ENCODE measurements around the gene TLE4. TPM values are rescaled to one million over a fixed set of nuclear protein-coding genes. Genes with fewer than 3 reads are reported as not detected.

The TLE4 gene
- total RNA-seq, 2 experiments from 2014 or later: 30.1 to 35.3 TPM

GRCh38 chr9:79565245-79565644, 6.5 kb upstream of the TLE4 start:
- Mint-ChIP-seq H3K4me1 (peaks cover 24% of the 10 kb centered on the region), H3K9me3 (no peaks in the 10 kb centered on the region), H3K4me3 (no peak overlapping the region), H3K27me3 (peaks cover 6% of the 10 kb centered on the region), H3K36me3 (peaks cover 4% of the 10 kb centered on the region), H3K27ac (no peak overlapping the region)
- DNase-seq: peak; percentile 28

DNA sequence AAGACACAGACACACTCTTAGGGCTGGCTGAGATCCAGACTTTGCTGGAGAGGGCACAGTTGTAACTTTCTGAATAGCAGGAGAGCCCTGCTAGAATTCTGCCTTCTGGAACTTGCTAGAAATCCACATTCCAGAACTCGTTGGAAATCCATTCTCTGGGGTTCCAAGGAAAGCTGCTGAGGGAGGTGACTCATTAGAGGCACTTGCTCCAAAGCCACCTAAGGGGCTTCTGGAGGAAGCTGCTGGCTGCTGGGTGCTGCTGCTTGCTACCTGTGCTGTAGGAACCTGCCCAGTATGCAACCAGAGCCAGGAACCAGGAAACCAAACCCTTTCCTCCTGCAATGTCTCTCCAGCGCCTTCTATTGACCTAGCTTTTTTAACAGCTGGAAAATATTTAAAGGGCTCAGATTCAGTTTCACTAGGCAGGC, 4.1 kb upstream of the TLE4 start:
- Mint-ChIP-seq H3K9me3 (no peaks in the 10 kb centered on the region), H3K27me3 (peaks cover 6% of the 10 kb centered on the region), H3K4me3 (no peak overlapping the region), H3K4me1 (peaks cover 23% of the 10 kb centered on the region), H3K27ac (no peak overlapping the region), H3K36me3 (peaks cover 4% of the 10 kb centered on the region)
- no peak for DNase-seq

- no peak overlapping the region for H3K27ac Mint-ChIP-seq
- peaks cover 5% of the 10 kb centered on the region for H3K36me3 Mint-ChIP-seq
- DNase-seq: no peak
- H3K27me3 Mint-ChIP-seq: peaks cover 6% of the 10 kb centered on the region
- no peaks in the 10 kb centered on the region for H3K9me3 Mint-ChIP-seq
- H3K4me1 Mint-ChIP-seq: peaks cover 22% of the 10 kb centered on the region
- H3K4me3 Mint-ChIP-seq: no peak overlapping the region
Observed at GRCh38 chr9:79568337-79569101, 3.2 kb upstream of the TLE4 start.

DNA sequence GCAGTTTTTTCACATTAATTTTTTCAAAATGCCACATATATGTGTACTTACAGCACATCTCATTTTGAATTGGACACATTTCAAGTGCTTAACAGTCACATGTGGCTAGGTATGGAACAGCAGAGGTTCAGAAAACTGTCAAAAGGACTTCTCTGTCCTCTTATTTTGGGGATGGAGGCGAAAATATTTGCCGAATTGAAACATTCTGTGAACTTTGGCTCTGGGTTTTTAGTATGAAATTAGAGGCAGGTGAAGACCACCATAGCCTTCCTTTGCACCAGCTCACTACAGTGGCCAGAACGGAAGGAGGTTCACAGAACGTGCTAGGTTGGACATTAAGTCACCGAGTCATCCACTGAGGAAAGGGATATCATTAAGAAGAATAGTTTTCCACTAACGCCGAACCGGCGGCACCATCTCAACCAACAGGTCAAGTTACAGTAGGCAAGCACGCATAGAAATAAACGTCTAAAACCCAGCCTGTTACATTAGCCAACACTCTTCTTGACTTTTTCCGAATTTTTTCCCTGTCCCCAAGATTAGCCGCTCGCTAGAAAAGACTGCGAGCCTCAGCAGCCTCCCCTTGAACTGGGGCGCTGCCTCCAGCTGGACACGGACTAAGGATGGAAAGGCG, 1.8 kb upstream of the TLE4 start:
- Mint-ChIP-seq H3K36me3 (peaks cover 14% of the 10 kb centered on the region), H3K9me3 (no peaks in the 10 kb centered on the region), H3K27me3 (peaks cover 6% of the 10 kb centered on the region), H3K27ac (no peak overlapping the region), H3K4me1 (peaks cover 29% of the 10 kb centered on the region), H3K4me3 (no peak overlapping the region)
- no peak for DNase-seq

DNA sequence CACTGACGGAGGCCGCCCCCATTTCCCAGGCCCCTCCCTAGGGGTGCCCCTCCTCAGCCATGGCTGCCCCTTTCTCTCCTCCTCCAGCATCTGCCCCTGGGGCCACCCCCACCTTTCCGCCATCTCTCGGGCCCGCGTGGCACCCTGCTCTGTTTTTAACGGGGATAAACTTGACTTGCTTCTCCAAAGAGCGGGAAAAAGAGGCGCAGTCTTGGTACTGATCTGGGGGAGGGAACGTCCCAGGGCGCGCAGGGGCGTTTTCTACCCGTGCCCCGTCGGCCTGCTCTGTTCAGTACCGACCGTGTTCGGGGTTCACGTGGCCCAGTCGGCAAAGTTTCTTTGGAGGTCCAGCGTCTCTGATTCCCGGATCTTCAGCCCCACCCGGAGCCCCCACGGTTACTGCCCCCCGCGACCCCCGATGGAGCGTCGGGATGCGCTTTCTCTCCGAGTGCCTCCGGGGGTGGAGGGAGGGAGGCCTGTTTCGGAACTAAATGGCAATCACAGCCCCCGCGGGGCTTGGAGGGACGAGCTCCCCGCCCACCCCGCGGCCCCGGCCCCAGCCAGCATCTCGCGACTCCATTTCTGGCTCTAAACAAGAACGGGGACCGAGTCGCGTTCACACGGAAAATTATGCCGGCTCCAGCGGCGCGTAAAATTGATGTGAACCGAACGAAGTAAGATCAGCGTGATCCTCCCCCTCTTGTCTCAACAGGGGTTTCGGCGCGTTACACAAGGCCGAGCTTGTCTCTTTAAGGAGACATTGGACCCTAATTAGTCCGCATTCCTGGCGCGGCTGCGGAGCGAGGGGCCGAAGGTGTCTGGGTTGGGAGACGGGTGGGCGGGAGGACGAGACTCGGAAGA, 1.1 kb upstream of the TLE4 start:
- no peak overlapping the region for H3K4me3 Mint-ChIP-seq
- peaks cover 18% of the 10 kb centered on the region for H3K36me3 Mint-ChIP-seq
- H3K9me3 Mint-ChIP-seq: no peaks in the 10 kb centered on the region
- peaks cover 6% of the 10 kb centered on the region for H3K27me3 Mint-ChIP-seq
- DNase-seq: peak; percentile 52
- H3K4me1 Mint-ChIP-seq: peaks cover 26% of the 10 kb centered on the region
- H3K27ac Mint-ChIP-seq: no peak overlapping the region

DNA sequence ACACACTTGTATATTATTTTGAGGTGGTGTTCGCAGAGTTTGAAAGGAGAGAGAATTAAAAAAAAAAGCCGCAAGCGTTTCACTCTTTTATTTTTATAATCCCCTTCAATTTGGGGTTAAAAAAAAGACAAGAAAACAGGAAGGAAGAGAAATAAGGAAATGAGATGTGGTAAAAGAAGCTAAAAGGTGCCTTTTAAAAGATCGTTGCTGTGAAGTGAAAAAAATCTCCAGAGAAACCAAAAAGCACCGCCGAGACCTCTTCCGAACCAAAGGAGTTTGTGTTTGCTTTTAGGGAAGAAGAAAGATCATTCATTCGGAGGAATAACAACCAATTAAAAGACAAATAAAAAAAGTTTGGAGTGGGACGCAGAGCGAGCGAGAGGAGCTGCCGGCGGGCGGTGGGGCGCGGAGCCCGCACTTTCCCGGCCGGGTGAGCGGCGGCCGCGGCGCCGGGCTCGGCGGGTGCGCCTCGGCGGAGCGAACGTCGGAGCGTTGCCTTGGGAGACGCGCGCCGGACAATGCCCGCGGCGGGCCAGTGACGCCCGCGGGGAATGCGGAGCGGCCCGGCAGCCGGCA, 355 bp downstream of the TLE4 start:
- Mint-ChIP-seq H3K36me3 (peaks cover 24% of the 10 kb centered on the region), H3K4me1 (peaks cover 32% of the 10 kb centered on the region), H3K27ac (no peak overlapping the region), H3K4me3 (no peak overlapping the region), H3K27me3 (no peaks in the 10 kb centered on the region), H3K9me3 (no peaks in the 10 kb centered on the region)
- DNase-seq: no peak

DNA sequence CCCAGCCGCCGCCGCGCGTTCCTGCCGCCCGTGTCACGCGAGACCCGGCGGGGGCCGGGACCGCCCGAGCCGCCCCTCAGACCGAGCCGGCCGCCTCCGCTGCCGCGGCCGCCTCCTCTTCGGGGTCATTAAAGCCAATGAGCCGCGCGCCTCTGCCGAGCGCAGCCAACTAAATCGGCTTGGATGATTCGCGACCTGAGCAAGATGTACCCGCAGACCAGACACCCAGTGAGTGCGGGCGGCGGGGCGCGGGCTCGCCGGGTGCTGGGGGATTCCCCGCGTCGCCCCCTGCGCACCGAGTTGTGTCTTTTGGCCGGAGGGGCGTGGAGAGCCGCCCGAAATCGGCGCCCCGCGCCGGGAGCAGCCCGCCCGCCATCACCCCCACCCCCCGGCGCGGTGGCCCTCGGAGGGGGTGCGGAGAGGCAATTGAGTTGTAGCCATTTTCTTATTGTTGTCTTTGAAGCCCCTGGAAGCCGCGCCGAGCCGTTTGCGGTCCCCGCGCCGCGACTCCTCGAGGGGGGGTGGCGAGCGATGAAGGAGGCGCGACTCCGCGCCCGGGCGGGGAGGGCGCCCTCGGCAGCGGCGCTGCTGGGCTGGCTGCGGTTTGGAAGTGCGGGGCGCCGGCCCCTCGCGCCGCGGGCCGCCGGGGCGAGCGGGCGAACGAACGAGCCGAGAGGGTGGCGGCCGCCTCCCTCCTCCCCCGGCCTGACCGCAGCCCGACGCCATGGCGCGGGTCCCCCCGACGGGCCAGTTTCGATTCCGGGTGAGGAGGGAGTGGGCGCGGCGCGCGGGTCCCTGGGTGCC, 1.0 kb downstream of the TLE4 start:
- no peaks in the 10 kb centered on the region for H3K9me3 Mint-ChIP-seq
- peak overlapping the region; percentile 87 for H3K27ac Mint-ChIP-seq
- DNase-seq: peak; percentile 69
- no peaks in the 10 kb centered on the region for H3K27me3 Mint-ChIP-seq
- H3K4me3 Mint-ChIP-seq: peak overlapping the region; percentile 95
- peaks cover 29% of the 10 kb centered on the region for H3K36me3 Mint-ChIP-seq
- peaks cover 37% of the 10 kb centered on the region for H3K4me1 Mint-ChIP-seq

DNA sequence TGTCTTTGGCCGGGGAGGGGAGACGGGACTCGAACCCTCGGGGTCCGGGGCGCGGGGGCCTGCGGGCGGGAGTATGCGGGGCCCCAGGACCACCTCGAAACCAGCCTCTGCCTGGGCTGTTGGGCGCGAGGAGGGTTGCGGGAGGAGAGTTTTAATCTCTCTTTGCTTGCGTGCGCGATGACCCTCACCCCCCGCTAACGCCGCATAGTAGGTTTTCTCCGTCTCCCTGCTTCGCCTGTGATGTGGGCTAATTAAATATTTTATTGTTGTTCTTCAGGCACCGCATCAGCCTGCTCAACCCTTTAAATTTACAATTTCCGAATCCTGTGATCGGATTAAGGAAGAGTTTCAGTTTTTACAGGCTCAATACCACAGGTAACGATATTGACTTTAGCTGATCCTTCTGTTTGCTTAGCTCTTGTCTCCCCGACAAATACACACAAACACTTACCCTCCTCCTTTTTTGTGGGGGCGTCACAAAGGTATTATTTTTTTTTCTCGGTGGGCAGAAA, 1.7 kb downstream of the TLE4 start:
- no peak for DNase-seq
- peak overlapping the region; percentile 87 for H3K27ac Mint-ChIP-seq
- H3K4me3 Mint-ChIP-seq: peak overlapping the region; percentile 95
- H3K9me3 Mint-ChIP-seq: no peaks in the 10 kb centered on the region
- H3K4me1 Mint-ChIP-seq: peaks cover 44% of the 10 kb centered on the region
- H3K36me3 Mint-ChIP-seq: peaks cover 34% of the 10 kb centered on the region
- H3K27me3 Mint-ChIP-seq: no peaks in the 10 kb centered on the region

GRCh38 chr9:79574136-79574535, 2.4 kb downstream of the TLE4 start:
- Mint-ChIP-seq H3K36me3 (peaks cover 36% of the 10 kb centered on the region), H3K9me3 (no peaks in the 10 kb centered on the region), H3K4me3 (peak overlapping the region; percentile 95), H3K27me3 (no peaks in the 10 kb centered on the region), H3K27ac (peak overlapping the region; percentile 87), H3K4me1 (peaks cover 51% of the 10 kb centered on the region)
- DNase-seq: no peak

DNA sequence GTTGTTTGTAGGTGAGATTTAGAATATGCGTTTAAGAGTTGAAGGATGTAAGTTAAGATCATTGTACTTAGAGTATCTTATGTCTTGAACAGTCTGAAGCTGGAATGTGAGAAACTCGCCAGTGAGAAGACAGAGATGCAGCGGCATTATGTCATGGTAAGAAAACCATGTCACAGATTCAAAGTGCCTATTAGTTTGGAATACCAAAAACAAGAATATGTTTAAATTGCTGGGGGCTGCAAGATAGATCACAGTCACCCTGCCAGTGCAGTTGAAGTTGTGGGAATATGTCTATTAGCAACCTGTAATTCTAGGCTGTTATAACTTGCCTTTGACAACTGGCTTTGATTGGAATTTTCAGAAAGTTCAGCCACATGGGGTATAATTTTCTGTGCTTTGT, 3.0 kb downstream of the TLE4 start:
- Mint-ChIP-seq H3K9me3 (no peaks in the 10 kb centered on the region), H3K27ac (no peak overlapping the region), H3K27me3 (no peaks in the 10 kb centered on the region), H3K4me1 (peaks cover 53% of the 10 kb centered on the region), H3K4me3 (peak overlapping the region; percentile 95), H3K36me3 (peaks cover 38% of the 10 kb centered on the region)
- DNase-seq: no peak

DNA sequence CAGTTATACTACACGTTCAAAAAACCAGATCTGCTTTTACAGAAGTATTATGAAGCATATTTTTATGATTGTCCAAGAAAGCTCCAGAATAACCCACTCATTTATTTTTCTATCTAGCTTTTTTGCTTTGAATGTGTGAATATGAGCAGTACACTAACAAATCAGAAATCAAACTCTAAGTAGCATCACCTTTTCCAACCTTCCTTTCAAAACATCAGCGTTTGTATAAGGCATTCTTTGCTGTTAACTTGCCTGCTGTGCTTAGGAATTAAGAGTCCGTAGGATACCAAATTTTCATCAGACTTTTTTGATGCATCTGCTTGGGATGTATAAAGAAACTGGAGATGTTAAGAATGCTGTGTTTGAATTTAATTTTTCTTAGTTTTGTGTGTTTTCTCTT, 3.8 kb downstream of the TLE4 start:
- no peaks in the 10 kb centered on the region for H3K27me3 Mint-ChIP-seq
- no peaks in the 10 kb centered on the region for H3K9me3 Mint-ChIP-seq
- peaks cover 51% of the 10 kb centered on the region for H3K4me1 Mint-ChIP-seq
- DNase-seq: no peak
- H3K27ac Mint-ChIP-seq: no peak overlapping the region
- peak overlapping the region; percentile 2 for H3K4me3 Mint-ChIP-seq
- peaks cover 45% of the 10 kb centered on the region for H3K36me3 Mint-ChIP-seq

- Mint-ChIP-seq H3K27ac (peak overlapping the region; percentile 12), H3K27me3 (no peaks in the 10 kb centered on the region), H3K4me3 (no peak overlapping the region), H3K36me3 (peaks cover 51% of the 10 kb centered on the region), H3K9me3 (no peaks in the 10 kb centered on the region), H3K4me1 (peaks cover 77% of the 10 kb centered on the region)
- no peak for DNase-seq
Observed at GRCh38 chr9:79577969-79578723, 6.4 kb downstream of the TLE4 start.

GRCh38 chr9:79578891-79579290, 7.1 kb downstream of the TLE4 start:
- peaks cover 46% of the 10 kb centered on the region for H3K36me3 Mint-ChIP-seq
- no peaks in the 10 kb centered on the region for H3K9me3 Mint-ChIP-seq
- H3K4me1 Mint-ChIP-seq: peaks cover 80% of the 10 kb centered on the region
- peak overlapping the region; percentile 25 for H3K27ac Mint-ChIP-seq
- DNase-seq: no peak
- H3K4me3 Mint-ChIP-seq: no peak overlapping the region
- H3K27me3 Mint-ChIP-seq: no peaks in the 10 kb centered on the region
